GM19324 (cell line): ENCODE measurements around the gene SPRY2.

ENCODE experiments used
- ATAC-seq: cut with Tn5 transposase; IDR thresholded peaks from one replicate; pipeline ENCODE4 v1.9.1; 2021; ENCODE audit warnings: mild to moderate bottlenecking, moderate library complexity; ENCODE audit not compliant: unreplicated experiment, low FRiP score

SPRY2 gene

GRCh38 chr13:80341101-80341755 is at the start of gene SPRY2:
Gene SPRY2, minus strand, starts transcription at chr13:80341126. Its CDS starts 3,421 bp downstream, at chr13:80337705.
- ATAC-seq: peak; percentile 32

- ATAC-seq: no peak
Observed at GRCh38 chr13:80390338-80390737, 49.4 kb upstream of the SPRY2 start.

- ATAC-seq: no peak
Observed at GRCh38 chr13:80389073-80390038, 48.4 kb upstream of the SPRY2 start.

- no peak for ATAC-seq
Observed at GRCh38 chr13:80388506-80388905, 47.6 kb upstream of the SPRY2 start.

- ATAC-seq: no peak
Observed at GRCh38 chr13:80386592-80386991, 45.7 kb upstream of the SPRY2 start.

- ATAC-seq: no peak
Observed at GRCh38 chr13:80386002-80386401, 45.1 kb upstream of the SPRY2 start.

- ATAC-seq: no peak
Observed at GRCh38 chr13:80382576-80382975, 41.6 kb upstream of the SPRY2 start.

GRCh38 chr13:80379245-80379644 is 38.3 kb upstream of the SPRY2 start:
- no peak for ATAC-seq

- ATAC-seq: no peak
Observed at GRCh38 chr13:80376554-80376953, 35.6 kb upstream of the SPRY2 start.

GRCh38 chr13:80374901-80375300 is 34.0 kb upstream of the SPRY2 start:
- ATAC-seq: no peak

GRCh38 chr13:80374444-80374843 is 33.5 kb upstream of the SPRY2 start:
- ATAC-seq: no peak

GRCh38 chr13:80371840-80372509 is 31.0 kb upstream of the SPRY2 start:
- no peak for ATAC-seq

- no peak for ATAC-seq
Observed at GRCh38 chr13:80367473-80367872, 26.5 kb upstream of the SPRY2 start.

GRCh38 chr13:80363890-80364503 is 23.1 kb upstream of the SPRY2 start:
- ATAC-seq: no peak

GRCh38 chr13:80362481-80362880 is 21.6 kb upstream of the SPRY2 start:
- ATAC-seq: no peak

- ATAC-seq: peak; percentile 82
Observed at GRCh38 chr13:80361883-80362327, 21.0 kb upstream of the SPRY2 start.

- ATAC-seq: no peak
Observed at GRCh38 chr13:80361298-80361697, 20.4 kb upstream of the SPRY2 start.

- no peak for ATAC-seq
Observed at GRCh38 chr13:80360453-80360800, 19.5 kb upstream of the SPRY2 start.

GRCh38 chr13:80359778-80360452 is 19.0 kb upstream of the SPRY2 start:
- ATAC-seq: no peak

GRCh38 chr13:80359414-80359777 is 18.5 kb upstream of the SPRY2 start:
- no peak for ATAC-seq
